Activated naive CD4-positive, alpha-beta T cell treated with Interleukin-2 at 50 U/mL for 16 hours (primary cell): ENCODE measurements around the gene MDK.
"Not testable (repeated sequence)": the region's sequence is repeated elsewhere in the genome, so short reads cannot be mapped to it uniquely, and the experiment has no call there.

Experiments
- DNase-seq: peaks from one replicate; pipeline ENCODE4 v3.0.0-alpha.2; 2020

The MDK gene

DNA sequence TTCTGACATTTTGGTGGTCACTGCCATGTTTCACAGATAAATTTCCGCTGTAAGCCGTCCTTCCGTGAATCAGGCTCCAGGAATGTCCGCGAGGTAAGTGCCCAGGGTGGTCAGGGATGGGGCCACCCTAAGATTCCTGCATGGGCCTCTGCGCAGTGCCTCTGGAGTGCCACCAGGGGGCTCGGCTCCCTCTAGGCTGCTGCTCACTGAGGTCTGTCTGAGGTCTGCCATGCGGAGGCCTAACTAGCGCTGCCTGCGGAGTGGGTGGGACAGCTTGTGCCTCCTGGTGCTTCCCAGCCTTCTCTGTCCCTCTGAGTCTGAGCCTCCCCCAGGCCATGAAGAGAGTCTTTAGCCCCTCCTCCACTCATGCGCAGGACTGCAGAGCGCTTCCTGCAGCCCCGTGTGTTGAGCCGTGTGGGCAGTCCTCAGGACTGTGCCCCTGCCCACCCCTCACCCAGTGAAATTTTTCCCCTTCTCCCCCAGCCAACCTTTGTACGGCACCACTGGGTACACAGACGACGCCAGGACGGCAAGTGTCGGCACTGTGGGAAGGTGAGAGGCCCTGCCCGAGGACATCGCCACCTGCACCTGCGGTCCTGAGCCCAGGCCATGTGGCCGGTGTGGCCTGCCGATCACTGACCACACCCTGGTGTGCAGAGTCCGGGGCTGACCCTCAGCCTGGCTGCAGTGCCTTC lies 11.9 kb upstream of the MDK start:
- peak; percentile 63 for DNase-seq

DNA sequence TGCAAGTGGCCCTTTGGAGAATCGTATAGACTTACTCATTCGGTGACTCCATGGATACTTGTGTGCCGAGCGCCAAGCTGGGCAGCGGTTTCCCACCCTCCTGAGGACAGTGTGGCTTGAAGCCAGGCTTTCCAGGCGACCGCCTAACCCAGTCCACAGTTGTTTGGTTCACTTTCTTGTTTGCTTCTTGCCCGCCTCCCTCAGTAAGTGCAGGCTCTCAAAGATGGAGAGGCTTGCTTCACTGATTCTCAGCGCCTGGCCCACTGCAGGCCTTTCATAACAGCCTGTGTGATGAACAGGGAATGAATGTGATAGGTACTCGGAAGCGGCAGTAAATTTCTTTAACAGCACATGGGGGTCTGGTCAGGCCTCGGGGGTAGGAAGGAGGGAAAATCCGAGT lies 11.2 kb upstream of the MDK start:
- DNase-seq, result no peak

DNA sequence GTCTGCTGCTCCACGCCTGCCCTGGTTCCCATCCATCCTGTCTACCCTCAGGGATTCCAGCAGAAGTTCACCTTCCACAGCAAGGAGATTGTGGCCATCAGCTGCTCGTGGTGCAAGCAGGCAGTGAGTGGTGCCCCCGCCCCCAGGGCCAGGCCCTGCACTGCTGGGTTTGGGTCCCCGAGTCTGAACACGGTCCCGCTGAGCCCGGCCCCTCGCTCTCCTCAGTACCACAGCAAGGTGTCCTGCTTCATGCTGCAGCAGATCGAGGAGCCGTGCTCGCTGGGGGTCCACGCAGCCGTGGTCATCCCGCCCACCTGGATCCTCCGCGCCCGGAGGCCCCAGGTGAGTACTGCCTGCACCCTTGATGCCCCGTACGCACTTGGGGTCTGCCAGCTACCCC lies 10.2 kb upstream of the MDK start:
- DNase-seq, result not testable (repeated sequence)

DNA sequence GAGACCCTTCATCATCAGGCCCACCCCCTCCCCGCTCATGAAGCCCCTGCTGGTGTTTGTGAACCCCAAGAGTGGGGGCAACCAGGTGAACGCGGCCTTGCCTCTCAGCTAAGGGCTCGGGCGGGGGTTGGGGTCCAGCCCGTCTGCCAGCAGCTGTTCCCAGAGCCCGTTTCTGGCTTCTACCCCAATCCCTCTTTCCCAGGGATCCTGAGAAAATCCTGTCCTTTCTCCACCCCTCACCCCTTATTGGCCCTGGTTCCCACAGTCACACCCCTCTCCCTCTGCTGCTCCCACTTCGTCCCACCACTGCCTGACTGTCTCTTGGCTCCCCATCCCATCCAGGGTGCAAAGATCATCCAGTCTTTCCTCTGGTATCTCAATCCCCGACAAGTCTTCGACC lies 9.4 kb upstream of the MDK start:
- DNase-seq, result no peak

DNA sequence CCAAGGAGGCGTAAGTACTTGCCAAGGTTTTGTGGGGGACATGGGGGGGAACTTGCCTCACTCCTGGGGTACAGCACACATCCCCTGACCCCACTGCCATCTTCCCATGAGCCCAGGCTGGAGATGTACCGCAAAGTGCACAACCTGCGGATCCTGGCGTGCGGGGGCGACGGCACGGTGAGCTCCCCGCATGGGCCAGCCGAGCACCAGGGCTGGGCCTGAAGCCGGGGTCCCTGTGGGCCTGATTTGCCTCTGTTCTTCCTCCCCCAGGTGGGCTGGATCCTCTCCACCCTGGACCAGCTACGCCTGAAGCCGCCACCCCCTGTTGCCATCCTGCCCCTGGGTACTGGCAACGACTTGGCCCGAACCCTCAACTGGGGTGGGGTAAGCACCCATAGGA lies 9.0 kb upstream of the MDK start:
- DNase-seq, result not testable (repeated sequence)

DNA sequence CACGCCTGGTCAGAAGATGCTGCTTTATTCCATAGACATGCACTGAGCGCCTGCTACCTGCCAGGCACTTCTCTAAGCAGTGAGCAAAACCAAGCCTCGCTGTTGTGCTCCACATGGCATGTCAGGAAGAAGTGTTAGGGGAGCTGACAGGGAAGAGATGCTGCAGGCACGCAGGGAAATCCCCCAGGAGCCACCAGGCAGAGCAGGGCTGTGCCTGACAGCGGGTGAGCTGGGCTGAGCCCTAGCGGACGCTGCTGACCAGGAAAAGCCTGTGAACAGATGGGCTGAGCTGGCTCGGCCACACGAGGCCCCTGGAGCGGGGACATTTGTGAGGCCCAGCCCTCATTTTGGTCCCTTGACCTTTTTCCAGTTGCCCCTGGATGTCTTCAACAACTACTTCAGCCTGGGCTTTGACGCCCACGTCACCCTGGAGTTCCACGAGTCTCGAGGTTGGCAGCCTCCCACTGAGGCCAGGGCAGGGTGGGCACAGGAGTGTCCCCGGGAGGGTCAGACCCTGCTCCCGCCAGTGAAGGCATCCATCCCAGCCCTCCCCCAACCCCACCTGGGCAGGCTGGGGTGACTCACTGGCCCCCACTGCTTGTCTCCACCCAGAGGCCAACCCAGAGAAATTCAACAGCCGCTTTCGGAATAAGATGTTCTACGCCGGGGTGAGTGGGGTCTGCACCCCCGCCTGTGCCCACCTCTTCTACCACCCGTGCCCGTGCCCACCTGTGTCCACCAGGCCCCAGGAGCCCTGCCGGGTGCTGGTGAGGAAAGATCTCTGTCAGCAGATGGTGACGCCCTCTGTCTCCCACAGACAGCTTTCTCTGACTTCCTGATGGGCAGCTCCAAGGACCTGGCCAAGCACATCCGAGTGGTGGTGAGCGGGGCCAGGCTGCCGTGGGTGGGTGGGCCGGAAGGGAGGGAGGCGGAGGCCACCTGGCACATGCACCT lies 7.4 kb upstream of the MDK start:
- DNase-seq, result no peak

DNA sequence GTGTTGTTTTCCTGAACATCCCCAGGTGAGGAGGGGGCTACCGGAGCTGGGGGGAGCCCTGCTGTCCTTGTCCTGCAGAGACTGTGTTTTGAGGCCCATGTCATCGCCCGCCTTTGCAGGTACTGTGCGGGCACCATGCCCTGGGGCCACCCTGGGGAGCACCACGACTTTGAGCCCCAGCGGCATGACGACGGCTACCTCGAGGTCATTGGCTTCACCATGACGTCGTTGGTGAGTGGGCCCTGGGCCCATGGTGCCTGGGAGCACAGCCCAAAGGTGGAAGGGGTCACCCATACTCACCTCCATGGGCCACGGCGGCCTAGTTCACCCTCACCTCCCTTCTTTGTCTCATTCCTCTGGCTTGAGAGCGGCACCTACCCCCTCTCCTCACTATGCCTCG lies 6.7 kb upstream of the MDK start:
- DNase-seq, result no peak

DNA sequence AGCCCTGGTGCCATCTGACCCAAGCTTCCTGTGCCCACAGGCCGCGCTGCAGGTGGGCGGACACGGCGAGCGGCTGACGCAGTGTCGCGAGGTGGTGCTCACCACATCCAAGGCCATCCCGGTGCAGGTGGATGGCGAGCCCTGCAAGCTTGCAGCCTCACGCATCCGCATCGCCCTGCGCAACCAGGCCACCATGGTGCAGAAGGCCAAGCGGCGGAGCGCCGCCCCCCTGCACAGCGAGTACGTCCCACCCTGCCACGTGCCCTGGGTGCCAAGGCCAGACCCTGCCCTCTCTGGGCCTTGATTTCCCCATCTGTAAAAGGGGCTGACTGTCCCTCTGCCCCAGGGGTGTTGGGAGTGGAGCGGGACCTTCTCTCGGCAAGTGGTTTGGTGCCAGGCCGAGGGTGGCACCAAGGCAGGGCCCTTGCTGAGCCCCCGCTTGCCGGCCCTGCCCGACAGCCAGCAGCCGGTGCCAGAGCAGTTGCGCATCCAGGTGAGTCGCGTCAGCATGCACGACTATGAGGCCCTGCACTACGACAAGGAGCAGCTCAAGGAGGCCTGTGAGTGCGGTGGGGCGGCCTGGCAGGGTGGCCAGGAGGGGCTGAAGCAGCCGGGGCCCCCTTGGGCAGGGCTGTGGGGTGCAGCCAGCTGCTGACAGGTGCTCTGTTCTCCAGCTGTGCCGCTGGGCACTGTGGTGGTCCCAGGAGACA lies 5.9 kb upstream of the MDK start:
- no peak for DNase-seq

DNA sequence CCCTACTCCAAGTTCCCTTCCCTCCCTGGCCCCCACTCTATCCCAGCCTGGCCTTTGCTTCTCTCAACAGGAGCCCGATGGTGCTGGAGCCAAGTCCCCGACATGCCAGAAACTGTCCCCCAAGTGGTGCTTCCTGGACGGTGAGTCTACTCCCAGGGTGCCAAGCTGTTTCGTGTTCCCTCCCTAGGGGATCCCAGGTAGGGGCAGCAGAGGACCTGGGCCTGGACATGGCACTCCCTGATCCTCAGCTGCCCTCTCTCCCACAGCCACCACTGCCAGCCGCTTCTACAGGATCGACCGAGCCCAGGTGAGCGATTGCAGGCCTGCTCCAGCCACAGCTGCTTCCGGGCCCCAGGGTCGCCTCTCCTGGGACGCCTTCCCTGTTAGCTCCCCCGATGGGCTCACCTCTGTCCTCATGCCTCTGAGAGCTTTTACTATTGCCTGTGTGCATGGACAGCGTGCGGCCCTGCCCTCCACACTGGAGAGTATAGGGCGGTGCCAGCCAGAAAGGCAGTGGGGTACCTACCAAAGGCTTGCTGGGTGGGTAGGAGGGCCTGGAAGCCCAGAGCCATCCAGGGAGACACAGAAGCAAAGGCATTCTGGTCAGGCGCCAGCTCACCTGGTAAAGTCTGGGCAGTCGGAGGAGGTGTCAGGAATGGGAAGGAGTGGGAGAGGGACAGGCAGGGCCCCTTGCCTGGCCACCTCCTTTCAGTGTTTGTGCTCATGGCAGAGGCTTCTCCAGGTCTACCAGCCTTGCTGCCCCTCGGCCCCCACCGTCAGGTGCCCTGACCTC lies 5.0 kb upstream of the MDK start:
- no peak for DNase-seq

DNA sequence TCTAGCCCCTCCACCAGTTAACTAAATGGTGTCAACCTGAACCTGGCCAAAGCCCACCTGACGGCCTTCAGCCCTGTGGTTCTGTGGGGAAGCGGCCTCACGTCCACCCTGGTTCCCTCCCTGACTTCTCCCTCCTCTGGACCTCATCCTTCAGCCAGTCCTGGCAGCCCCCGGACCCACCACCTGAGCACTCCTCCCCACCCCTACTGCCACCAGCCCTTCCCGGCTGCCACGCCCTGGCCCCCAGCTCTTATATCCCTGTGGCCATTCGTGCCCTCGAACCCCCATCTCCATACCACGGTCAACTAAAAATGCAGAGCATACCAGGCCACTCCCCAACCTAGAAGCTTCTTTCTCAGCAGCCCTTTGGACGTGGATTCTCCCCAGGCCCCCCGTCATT lies 4.2 kb upstream of the MDK start:
- DNase-seq, result no peak

DNA sequence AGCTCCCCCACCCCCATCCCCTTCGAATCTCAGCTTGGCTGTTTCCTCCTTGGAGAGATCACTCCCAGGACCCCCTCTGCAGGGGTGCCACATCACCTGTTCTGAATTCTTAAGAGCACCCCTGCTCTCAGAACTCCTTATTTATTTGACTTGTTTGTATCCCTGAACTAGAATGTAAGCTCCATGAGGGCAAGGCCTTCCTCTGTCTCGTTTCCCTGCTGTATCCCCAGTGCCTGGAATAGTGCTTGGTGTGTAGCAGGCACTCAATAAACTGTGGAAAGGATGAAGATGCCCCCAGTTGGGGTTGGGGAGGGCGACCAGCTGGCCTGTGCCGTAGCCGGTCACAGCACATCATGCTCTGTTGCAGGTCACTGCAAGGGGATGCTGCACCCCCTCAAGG lies 3.6 kb upstream of the MDK start:
- DNase-seq, result no peak

DNA sequence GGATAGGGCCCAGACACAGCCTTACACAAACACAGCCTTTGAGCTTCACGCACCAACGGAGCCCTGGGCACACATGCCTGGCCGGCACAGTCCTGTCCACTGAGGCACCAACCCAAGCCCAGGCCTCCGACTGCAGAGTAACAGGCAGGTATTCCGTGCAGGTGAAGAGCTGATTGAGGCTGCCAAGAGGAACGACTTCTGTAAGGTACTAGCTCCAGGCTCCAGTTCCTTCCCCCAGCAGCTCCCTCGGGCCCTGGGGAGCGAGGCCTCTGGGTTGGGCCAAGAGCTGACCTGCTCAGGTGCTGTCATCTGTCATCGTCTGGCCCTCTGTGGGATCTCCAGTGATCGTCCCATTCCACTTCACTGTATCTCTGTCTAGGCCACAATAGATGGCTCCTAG lies 3.2 kb upstream of the MDK start:
- DNase-seq, result no peak

DNA sequence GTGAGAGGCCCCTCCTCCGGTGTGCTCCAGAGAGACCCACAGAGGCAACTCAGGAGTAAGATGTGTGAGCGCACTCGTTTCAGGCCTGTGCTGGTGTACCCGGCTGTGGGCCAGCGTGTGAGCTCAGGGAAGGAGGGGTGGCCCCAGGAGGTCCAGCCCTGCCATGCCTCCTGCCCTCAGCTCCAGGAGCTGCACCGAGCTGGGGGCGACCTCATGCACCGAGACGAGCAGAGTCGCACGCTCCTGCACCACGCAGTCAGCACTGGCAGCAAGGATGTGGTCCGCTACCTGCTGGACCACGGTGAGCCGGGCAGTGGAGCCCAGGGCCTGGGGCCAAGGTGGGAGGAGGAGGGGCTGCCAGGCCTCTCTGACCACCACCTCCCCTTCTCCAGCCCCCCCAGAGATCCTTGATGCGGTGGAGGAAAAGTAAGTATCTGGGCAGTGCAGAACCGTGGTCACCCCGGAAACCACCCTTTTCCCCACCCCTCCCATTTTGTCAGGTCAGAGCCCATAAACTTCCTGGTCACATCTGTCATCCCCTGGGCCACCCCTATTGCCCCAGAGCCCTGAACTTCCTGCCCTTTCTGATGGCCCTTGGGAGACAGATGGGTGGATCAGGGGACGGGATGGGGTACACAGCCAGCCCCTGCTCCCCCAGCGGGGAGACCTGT lies 2.5 kb upstream of the MDK start:
- DNase-seq, result no peak

DNA sequence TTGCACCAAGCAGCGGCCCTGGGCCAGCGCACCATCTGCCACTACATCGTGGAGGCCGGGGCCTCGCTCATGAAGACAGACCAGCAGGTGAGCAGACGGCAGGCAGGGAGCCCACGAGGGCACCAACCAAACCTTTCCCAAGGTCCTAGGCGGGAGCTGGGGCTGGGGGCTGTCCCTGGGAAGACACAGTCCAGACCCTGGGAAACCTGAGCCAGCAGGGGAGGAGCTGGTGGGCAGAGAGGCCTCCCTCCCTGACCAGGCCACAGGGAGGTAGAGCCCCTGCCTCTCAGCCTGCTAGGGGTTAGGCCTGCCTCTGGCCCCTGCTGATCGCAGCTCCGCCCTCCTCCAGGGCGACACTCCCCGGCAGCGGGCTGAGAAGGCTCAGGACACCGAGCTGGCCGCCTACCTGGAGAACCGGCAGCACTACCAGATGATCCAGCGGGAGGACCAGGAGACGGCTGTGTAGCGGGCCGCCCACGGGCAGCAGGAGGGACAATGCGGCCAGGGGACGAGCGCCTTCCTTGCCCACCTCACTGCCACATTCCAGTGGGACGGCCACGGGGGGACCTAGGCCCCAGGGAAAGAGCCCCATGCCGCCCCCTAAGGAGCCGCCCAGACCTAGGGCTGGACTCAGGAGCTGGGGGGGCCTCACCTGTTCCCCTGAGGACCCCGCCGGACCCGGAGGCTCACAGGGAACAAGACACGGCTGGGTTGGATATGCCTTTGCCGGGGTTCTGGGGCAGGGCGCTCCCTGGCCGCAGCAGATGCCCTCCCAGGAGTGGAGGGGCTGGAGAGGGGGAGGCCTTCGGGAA lies 1.8 kb upstream of the MDK start:
- not testable (repeated sequence) for DNase-seq

DNA sequence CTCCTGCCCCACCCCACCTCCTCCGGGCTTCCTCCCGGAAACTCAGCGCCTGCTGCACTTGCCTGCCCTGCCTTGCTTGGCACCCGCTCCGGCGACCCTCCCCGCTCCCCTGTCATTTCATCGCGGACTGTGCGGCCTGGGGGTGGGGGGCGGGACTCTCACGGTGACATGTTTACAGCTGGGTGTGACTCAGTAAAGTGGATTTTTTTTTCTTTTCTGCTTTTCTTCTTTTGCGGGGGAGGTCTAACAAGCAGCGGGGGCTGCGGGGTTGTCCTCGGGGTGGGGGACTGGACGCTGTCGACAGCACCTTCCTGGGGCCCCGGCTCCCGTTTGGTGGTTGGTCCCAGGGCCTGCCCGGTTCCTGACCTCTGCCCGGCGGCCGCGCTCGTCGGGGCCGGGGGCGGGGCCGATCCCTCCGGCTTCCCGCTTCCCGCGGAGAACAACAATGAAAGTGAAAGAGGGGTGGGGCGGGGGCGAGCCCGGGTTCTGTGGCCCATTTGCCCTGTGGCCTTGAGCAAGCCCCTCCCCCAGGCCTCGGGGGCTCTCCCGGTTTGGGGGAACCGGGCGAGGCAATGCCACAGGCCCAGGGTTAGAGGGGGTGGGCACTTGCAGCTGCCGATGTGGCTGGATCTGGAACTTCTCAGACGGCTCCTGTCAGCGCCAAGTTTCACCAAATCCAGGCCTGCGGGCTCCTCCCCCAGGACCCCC lies 975 bp upstream of the MDK start:
- peak; percentile 75 for DNase-seq

DNA sequence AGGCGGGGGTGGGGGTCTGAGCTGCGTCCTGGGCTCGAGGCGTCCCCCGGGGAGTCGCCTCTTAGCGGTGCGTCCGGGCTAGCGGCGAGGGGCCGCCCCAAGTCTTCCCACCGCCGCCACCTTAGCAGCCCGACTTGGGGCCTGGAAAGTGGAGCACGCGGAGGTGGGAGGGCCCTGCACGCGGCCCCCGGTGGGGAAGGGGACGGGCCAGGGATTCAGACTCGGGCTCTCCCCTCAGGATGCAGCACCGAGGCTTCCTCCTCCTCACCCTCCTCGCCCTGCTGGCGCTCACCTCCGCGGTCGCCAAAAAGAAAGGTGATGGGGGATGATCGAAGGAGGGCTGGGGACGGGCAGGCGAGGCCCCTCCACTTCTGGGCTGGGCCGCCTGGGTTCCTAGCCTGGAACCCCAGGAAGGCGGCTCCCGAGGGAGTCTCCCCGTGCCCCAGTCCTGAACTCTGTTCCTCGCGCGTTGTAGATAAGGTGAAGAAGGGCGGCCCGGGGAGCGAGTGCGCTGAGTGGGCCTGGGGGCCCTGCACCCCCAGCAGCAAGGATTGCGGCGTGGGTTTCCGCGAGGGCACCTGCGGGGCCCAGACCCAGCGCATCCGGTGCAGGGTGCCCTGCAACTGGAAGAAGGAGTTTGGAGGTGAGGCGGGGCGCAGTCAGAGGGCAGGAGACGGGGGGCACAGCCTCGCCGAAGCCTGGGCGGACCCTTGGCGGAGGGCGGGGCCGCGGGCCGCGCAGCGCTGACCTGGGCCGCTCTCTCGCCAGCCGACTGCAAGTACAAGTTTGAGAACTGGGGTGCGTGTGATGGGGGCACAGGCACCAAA lies 563 bp downstream of the MDK start:
- DNase-seq, result peak; percentile 19

DNA sequence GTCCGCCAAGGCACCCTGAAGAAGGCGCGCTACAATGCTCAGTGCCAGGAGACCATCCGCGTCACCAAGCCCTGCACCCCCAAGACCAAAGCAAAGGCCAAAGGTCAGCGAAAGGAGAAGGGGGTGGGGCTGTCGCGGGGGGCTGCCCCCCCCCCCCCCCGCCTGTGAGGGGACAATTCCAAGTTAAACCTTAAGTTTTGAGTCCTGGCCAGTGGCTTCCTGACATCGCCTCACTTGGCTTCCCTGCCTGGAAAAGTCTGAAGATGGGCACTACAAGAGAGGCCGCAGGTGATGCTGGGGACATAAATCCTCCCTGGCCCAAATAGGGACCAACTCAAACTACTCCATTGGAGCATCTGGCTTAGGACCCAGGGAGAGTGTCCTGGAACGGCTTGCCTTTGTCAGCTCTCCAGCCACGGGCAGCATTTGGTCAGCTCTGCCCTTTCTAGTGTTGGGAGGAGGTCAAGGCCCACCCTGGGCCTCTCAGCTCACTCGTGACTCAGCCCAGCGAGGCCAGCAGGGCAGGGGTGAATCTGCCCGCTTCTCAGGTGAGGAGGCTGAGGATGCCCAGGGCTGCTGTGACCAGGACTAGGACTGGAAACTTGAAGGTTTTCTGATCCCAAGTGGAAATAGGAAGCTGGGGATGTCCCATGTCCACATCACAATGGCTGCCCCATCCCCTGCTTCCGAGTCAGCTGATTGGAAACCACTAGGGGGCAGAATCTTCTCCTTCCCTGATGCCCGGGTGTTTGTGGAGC lies 1.4 kb downstream of the MDK start:
- DNase-seq, result no peak

DNA sequence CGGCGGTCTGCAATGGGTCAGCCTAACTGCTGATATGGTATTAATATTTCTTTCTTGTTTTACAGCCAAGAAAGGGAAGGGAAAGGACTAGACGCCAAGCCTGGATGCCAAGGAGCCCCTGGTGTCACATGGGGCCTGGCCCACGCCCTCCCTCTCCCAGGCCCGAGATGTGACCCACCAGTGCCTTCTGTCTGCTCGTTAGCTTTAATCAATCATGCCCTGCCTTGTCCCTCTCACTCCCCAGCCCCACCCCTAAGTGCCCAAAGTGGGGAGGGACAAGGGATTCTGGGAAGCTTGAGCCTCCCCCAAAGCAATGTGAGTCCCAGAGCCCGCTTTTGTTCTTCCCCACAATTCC lies 1.9 kb downstream of the MDK start:
- no peak for DNase-seq
